Fibroblast of lung (primary cell): ENCODE measurements around the gene LCN15. TPM values are rescaled to one million over a fixed set of nuclear protein-coding genes. Genes with fewer than 3 reads are reported as not detected.

Experiments used
- DNase-seq, 2 donors: peaks; one replicate each; pipeline versions ENCODE4 v3.0.0 to v3.0.0-alpha.2; 2010; ENCODE audit warnings: low read depth in 2 of 2
- H2AFZ ChIP-seq: 2 replicates; pipeline ENCODE4 v1.5.1; 2012; ENCODE audit warnings: low read length, control low read depth, inconsistent platforms
- H3K27ac ChIP-seq: 2 replicates; pipeline ENCODE4 v1.5.1; 2011; ENCODE audit warnings: low read length, control low read depth; ENCODE audit not compliant: insufficient read depth
- H3K27me3 ChIP-seq: 2 replicates; pipeline ENCODE4 v1.5.1; 2011; ENCODE audit warnings: mild to moderate bottlenecking, low read length; ENCODE audit not compliant: control insufficient read depth, insufficient read depth
- H3K36me3 ChIP-seq: 2 replicates; pipeline ENCODE4 v1.5.1; 2011; ENCODE audit warnings: low read length; ENCODE audit not compliant: control insufficient read depth, insufficient read depth
- H3K4me1 ChIP-seq: 2 replicates; pipeline ENCODE4 v1.5.1; 2011; ENCODE audit warnings: low read length; ENCODE audit not compliant: control insufficient read depth, insufficient read depth; ENCODE audit errors: extremely low read depth
- H3K4me2 ChIP-seq: 2 replicates; pipeline ENCODE4 v1.5.1; 2011; ENCODE audit warnings: low read length, control low read depth; ENCODE audit not compliant: insufficient read depth; ENCODE audit errors: extremely low read depth
- H3K4me3 ChIP-seq, 4 experiments: fragments of 200-600 bp in 1 of 4; sonication (generic) in 1 of 4; replicated peaks in 1 of 4; 2 replicates each; pipeline ENCODE4 v1.5.1; 2011 to 2016; ENCODE audit warnings: low read length in 4 of 4, low read depth in 3 of 4, mild to moderate bottlenecking in 3 of 4, control low read depth in 2 of 4, inconsistent platforms in 1 of 4, mixed read lengths in 1 of 4; ENCODE audit not compliant: insufficient read depth in 1 of 4; ENCODE audit errors: control extremely low read depth in 1 of 4
- H3K79me2 ChIP-seq: 2 replicates; pipeline ENCODE4 v1.5.1; 2012; ENCODE audit warnings: mild to moderate bottlenecking, low read length, inconsistent platforms; ENCODE audit not compliant: control insufficient read depth, insufficient read depth
- H3K9ac ChIP-seq: 2 replicates; pipeline ENCODE4 v1.5.1; 2011; ENCODE audit warnings: mild to moderate bottlenecking, low read length, control low read depth; ENCODE audit not compliant: insufficient read depth
- H3K9me3 ChIP-seq: 2 replicates; pipeline ENCODE4 v1.5.1; 2012; ENCODE audit warnings: low read depth, low read length; ENCODE audit not compliant: control insufficient read depth, insufficient read depth
- H4K20me1 ChIP-seq: 2 replicates; pipeline ENCODE4 v1.5.1; 2011; ENCODE audit warnings: low read length; ENCODE audit not compliant: control insufficient read depth, insufficient read depth; ENCODE audit errors: extremely low read depth
- EZH2 ChIP-seq: IDR thresholded peaks from 2 replicates; pipeline ENCODE4 v1.5.1; 2012; ENCODE audit warnings: low read length, control low read depth, mild to moderate bottlenecking; ENCODE audit errors: missing control alignments
- polyA plus RNA-seq, 2 donors: library from polyadenylated mRNA; depleted of rRNA in 1 of 2; stranded (reverse) in 1 of 2; unstranded in 1 of 2; fragments of >200 nt; gene quantifications; 2 replicates each; pipeline ENCODE4 v1.2.1, GENCODE V29; 2011 to 2012; ENCODE audit warnings: missing spikeins in 1 of 2
- total RNA-seq: library from RNA; depleted of rRNA; stranded (reverse); fragments of >200 nt; gene quantifications from 2 replicates; pipeline ENCODE4 v1.2.1, GENCODE V29; 2014
- TF ChIP-seq, protein P1 (sequence below), 2 donors: IDR thresholded peaks in 1 of 2; conservative IDR thresholded peaks in 1 of 2; 1 replicate in 1 of 2; 2 replicates in 1 of 2; pipeline ENCODE4 v1.5.1; 2011 to 2012; ENCODE audit warnings: low read length in 2 of 2, control low read depth in 1 of 2, inconsistent platforms in 1 of 2, low read depth in 1 of 2, mild to moderate bottlenecking in 1 of 2

LCN15 gene
- total and polyA plus RNA-seq, 2 donors (not counting 1 experiment from before 2014, with no cell fraction given): not detected

DNA sequence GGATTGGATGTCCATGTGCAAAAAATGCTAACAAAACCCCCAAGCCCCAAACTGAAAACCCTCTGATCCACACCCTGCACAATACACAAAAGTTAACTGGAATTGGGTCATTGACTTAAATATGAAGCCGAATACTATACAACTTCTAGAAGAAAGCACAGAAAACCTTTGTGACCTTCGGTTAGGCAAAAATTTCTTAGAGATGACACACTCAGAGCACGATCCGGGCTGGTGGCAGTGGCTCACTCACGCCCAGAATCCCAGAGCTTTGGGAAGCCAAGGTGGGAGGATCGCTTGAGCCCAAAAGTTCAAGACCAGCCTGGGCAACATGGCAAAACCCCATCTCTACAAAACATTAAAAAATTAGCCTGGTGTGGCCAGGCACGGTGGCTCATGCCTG, 53.8 kb downstream of the LCN15 start:
- TF ChIP-seq EZH2: no peak
- TF ChIP-seq, protein P1, sequence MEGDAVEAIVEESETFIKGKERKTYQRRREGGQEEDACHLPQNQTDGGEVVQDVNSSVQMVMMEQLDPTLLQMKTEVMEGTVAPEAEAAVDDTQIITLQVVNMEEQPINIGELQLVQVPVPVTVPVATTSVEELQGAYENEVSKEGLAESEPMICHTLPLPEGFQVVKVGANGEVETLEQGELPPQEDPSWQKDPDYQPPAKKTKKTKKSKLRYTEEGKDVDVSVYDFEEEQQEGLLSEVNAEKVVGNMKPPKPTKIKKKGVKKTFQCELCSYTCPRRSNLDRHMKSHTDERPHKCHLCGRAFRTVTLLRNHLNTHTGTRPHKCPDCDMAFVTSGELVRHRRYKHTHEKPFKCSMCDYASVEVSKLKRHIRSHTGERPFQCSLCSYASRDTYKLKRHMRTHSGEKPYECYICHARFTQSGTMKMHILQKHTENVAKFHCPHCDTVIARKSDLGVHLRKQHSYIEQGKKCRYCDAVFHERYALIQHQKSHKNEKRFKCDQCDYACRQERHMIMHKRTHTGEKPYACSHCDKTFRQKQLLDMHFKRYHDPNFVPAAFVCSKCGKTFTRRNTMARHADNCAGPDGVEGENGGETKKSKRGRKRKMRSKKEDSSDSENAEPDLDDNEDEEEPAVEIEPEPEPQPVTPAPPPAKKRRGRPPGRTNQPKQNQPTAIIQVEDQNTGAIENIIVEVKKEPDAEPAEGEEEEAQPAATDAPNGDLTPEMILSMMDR (conservative IDR thresholded peaks at IDR 0.05 in 1 of 2, IDR thresholded peaks at IDR 0.05 in 1 of 2; ENCODE audit: low read depth in 1 of 2, low read length in 2 of 2): no peak
- Histone ChIP-seq H3K4me1 (no peaks in the 10 kb centered on the region), H3K27ac (no peak overlapping the region), H3K4me2 (no peak overlapping the region), H3K27me3 (peaks cover 4% of the 10 kb centered on the region), H3K4me3 (no peak overlapping the region), H4K20me1 (no peaks in the 10 kb centered on the region), H3K9me3 (no peaks in the 10 kb centered on the region), H2AFZ (no peak overlapping the region), H3K9ac (no peak overlapping the region), H3K36me3 (no peaks in the 10 kb centered on the region), H3K79me2 (no peaks in the 10 kb centered on the region)
- no peak for DNase-seq

Other genes with a start within 250 kb of the LCN15 start
- 10.9 and 12.1 TPM in 2 replicates for gene NOTCH1, start 218.5 kb downstream of the LCN15 start, total RNA-seq
- 0.98 and 3.3 TPM in 2 replicates for gene NOTCH1, start 218.5 kb downstream of the LCN15 start, polyA plus RNA-seq
- gene EGFL7, start 101.6 kb downstream of the LCN15 start, total RNA-seq: 6.2 and 7.9 TPM in 2 replicates
- gene EGFL7, start 101.6 kb downstream of the LCN15 start, polyA plus RNA-seq: 2.5 and 4.2 TPM in 2 replicates
- gene AGPAT2, start 77.1 kb downstream of the LCN15 start, total RNA-seq: 31.8 and 43.3 TPM in 2 replicates
- gene AGPAT2, start 77.1 kb downstream of the LCN15 start, polyA plus RNA-seq: 24.9 and 25.1 TPM in 2 replicates
- 0.33 and 0.77 TPM in 2 replicates for gene DIPK1B, start 51.9 kb downstream of the LCN15 start, total RNA-seq
- gene DIPK1B, start 51.9 kb downstream of the LCN15 start, polyA plus RNA-seq: 0.16 and 0.34 TPM in 2 replicates
- not detected in 2 replicates for gene LCN10, start 21.6 kb downstream of the LCN15 start, total RNA-seq
- not detected in 2 replicates for gene LCN10, start 21.6 kb downstream of the LCN15 start, polyA plus RNA-seq
- not detected in 2 replicates for gene LCN6, start 16.0 kb downstream of the LCN15 start, total RNA-seq
- not detected in 2 replicates for gene LCN6, start 16.0 kb downstream of the LCN15 start, polyA plus RNA-seq
- not detected in 2 replicates for gene LCN8, start 6.3 kb downstream of the LCN15 start, total RNA-seq
- gene LCN8, start 6.3 kb downstream of the LCN15 start, polyA plus RNA-seq: not detected in 2 replicates
- gene TMEM141, start 26.8 kb upstream of the LCN15 start, total RNA-seq: 40.1 and 56.5 TPM in 2 replicates
- 43.3 and 53.4 TPM in 2 replicates for gene TMEM141, start 26.8 kb upstream of the LCN15 start, polyA plus RNA-seq
- gene CCDC183, start 31.8 kb upstream of the LCN15 start, total RNA-seq: 0.99 and 1.0 TPM in 2 replicates
- gene CCDC183, start 31.8 kb upstream of the LCN15 start, polyA plus RNA-seq: 0.05 and 0.35 TPM in 2 replicates
- 55.0 and 59.6 TPM in 2 replicates for gene RABL6, start 43.4 kb upstream of the LCN15 start, total RNA-seq
- gene RABL6, start 43.4 kb upstream of the LCN15 start, polyA plus RNA-seq: 36.8 and 56.7 TPM in 2 replicates
- gene AJM1, start 78.0 kb upstream of the LCN15 start, total RNA-seq: 1.7 and 1.8 TPM in 2 replicates
- gene AJM1, start 78.0 kb upstream of the LCN15 start, polyA plus RNA-seq: 0.15 and 0.19 TPM in 2 replicates
- 175 and 190 TPM in 2 replicates for gene PHPT1, start 84.9 kb upstream of the LCN15 start, total RNA-seq
- gene PHPT1, start 84.9 kb upstream of the LCN15 start, polyA plus RNA-seq: 99.6 and 108 TPM in 2 replicates
- gene MAMDC4, start 87.8 kb upstream of the LCN15 start, total RNA-seq: 3.3 and 4.6 TPM in 2 replicates
- gene MAMDC4, start 87.8 kb upstream of the LCN15 start, polyA plus RNA-seq: 0.30 and 0.37 TPM in 2 replicates
- 279 and 317 TPM in 2 replicates for gene EDF1, start 101.8 kb upstream of the LCN15 start, total RNA-seq
- gene EDF1, start 101.8 kb upstream of the LCN15 start, polyA plus RNA-seq: 309 and 387 TPM in 2 replicates
- gene TRAF2, start 122.0 kb upstream of the LCN15 start, total RNA-seq: 8.0 and 8.4 TPM in 2 replicates
- gene TRAF2, start 122.0 kb upstream of the LCN15 start, polyA plus RNA-seq: 3.7 and 4.3 TPM in 2 replicates
- 136 and 166 TPM in 2 replicates for gene FBXW5, start 180.2 kb upstream of the LCN15 start, total RNA-seq
- gene FBXW5, start 180.2 kb upstream of the LCN15 start, polyA plus RNA-seq: 31.3 and 39.9 TPM in 2 replicates
- gene C8G, start 180.7 kb upstream of the LCN15 start, total RNA-seq: 1.2 TPM in 1 of 2 replicates, not detected in the other
- 0.40 TPM in 1 of 2 replicates, not detected in the other for gene C8G, start 180.7 kb upstream of the LCN15 start, polyA plus RNA-seq
- 0.17 TPM in 1 of 2 replicates, not detected in the other for gene LCN12, start 187.8 kb upstream of the LCN15 start, total RNA-seq
- gene LCN12, start 187.8 kb upstream of the LCN15 start, polyA plus RNA-seq: 0.02 TPM in 1 of 2 replicates, not detected in the other
- 89.9 and 90.3 TPM in 2 replicates for gene PTGDS, start 213.0 kb upstream of the LCN15 start, total RNA-seq
- 2.0 and 4.9 TPM in 2 replicates for gene PTGDS, start 213.0 kb upstream of the LCN15 start, polyA plus RNA-seq
- gene LCNL1, start 218.5 kb upstream of the LCN15 start, total RNA-seq: 3.3 and 6.3 TPM in 2 replicates
- gene LCNL1, start 218.5 kb upstream of the LCN15 start, polyA plus RNA-seq: 0.75 and 1.4 TPM in 2 replicates
- gene PAXX, start 227.9 kb upstream of the LCN15 start, total RNA-seq: 13.7 and 14.9 TPM in 2 replicates
- 6.1 and 9.9 TPM in 2 replicates for gene PAXX, start 227.9 kb upstream of the LCN15 start, polyA plus RNA-seq
- 1.3 and 3.5 TPM in 2 replicates for gene CLIC3, start 232.1 kb upstream of the LCN15 start, total RNA-seq
- gene CLIC3, start 232.1 kb upstream of the LCN15 start, polyA plus RNA-seq: 0.98 and 1.5 TPM in 2 replicates